ENCODE results near the gene HDAC10. TPM values are rescaled to one million over a fixed set of nuclear protein-coding genes. Genes with fewer than 3 reads are reported as not detected.

The HDAC10 gene
- total RNA-seq (2014; rRNA removed; shearing (Covaris generic)) = 11.2 and 21.4 TPM in 2 replicates

- Histone ChIP-seq H3K4me1 (peaks cover 7% of the 10 kb centered on the region; the same call in 1 of the 2 replicates), H3K36me3 (peaks cover 10% of the 10 kb centered on the region), H3K4me3 (peak within 1 kb of the TSS; percentile 66), H3K27me3 (no peaks in the 10 kb centered on the region), H3K9me3 (replicated peaks) (no peaks in the 10 kb centered on the region), H3K27ac (peak within 1 kb of the TSS; percentile 32; the same call in 1 of the 2 replicates)
- DNase-seq = peak; percentile 90 to 91
Measured at GRCh38 chr22:50250555-50251476, at the start of gene HDAC10. Gene HDAC10 (minus strand): TSS chr22:50251265. CDS start chr22:50251032, 233 bp downstream.

- H3K36me3 ChIP-seq = peaks cover 34% of the 10 kb centered on the region
- no peak overlapping the region for H3K27ac ChIP-seq
- DNase-seq = no peak
- H3K4me1 ChIP-seq = peaks cover 34% of the 10 kb centered on the region
- H3K4me3 ChIP-seq = no peak overlapping the region
- no peaks in the 10 kb centered on the region for H3K27me3 ChIP-seq
- no peaks in the 10 kb centered on the region for H3K9me3 ChIP-seq (replicated peaks)
Measured at GRCh38 chr22:50300620-50301257, 49.7 kb upstream of the HDAC10 start.

- H3K4me3 ChIP-seq = no peak overlapping the region
- peaks cover 32% of the 10 kb centered on the region for H3K36me3 ChIP-seq
- H3K4me1 ChIP-seq = peaks cover 28% of the 10 kb centered on the region
- no peaks in the 10 kb centered on the region for H3K27me3 ChIP-seq
- H3K27ac ChIP-seq = no peak overlapping the region
- no peaks in the 10 kb centered on the region for H3K9me3 ChIP-seq (replicated peaks)
- no peak for DNase-seq
Measured at GRCh38 chr22:50299785-50300619, 48.9 kb upstream of the HDAC10 start.

- no peak for DNase-seq
- H3K27ac ChIP-seq = no peak overlapping the region
- H3K9me3 ChIP-seq (replicated peaks) = no peaks in the 10 kb centered on the region
- H3K27me3 ChIP-seq = no peaks in the 10 kb centered on the region
- H3K36me3 ChIP-seq = peaks cover 26% of the 10 kb centered on the region
- peaks cover 27% of the 10 kb centered on the region for H3K4me1 ChIP-seq
- H3K4me3 ChIP-seq = no peak overlapping the region
Measured at GRCh38 chr22:50298937-50299784, 48.1 kb upstream of the HDAC10 start.

- no peak for DNase-seq
- no peak overlapping the region for H3K4me3 ChIP-seq
- H3K36me3 ChIP-seq = peaks cover 23% of the 10 kb centered on the region
- H3K27ac ChIP-seq = no peak overlapping the region
- H3K4me1 ChIP-seq = peaks cover 25% of the 10 kb centered on the region
- H3K9me3 ChIP-seq (replicated peaks) = no peaks in the 10 kb centered on the region
- no peaks in the 10 kb centered on the region for H3K27me3 ChIP-seq
Measured at GRCh38 chr22:50298266-50298637, 47.2 kb upstream of the HDAC10 start.

GRCh38 chr22:50297510-50298265, 46.6 kb upstream of the HDAC10 start:
- Histone ChIP-seq H3K36me3 (peaks cover 23% of the 10 kb centered on the region), H3K27ac (no peak overlapping the region), H3K9me3 (replicated peaks) (no peaks in the 10 kb centered on the region), H3K4me1 (peaks cover 25% of the 10 kb centered on the region), H3K4me3 (no peak overlapping the region), H3K27me3 (no peaks in the 10 kb centered on the region)
- no peak for DNase-seq

GRCh38 chr22:50296658-50297490, 45.8 kb upstream of the HDAC10 start:
- peaks cover 22% of the 10 kb centered on the region for H3K36me3 ChIP-seq
- H3K27ac ChIP-seq = no peak overlapping the region
- no peaks in the 10 kb centered on the region for H3K9me3 ChIP-seq (replicated peaks)
- H3K4me1 ChIP-seq = peaks cover 23% of the 10 kb centered on the region
- H3K4me3 ChIP-seq = no peak overlapping the region
- no peak for DNase-seq
- H3K27me3 ChIP-seq = no peaks in the 10 kb centered on the region

GRCh38 chr22:50294319-50294656, 43.2 kb upstream of the HDAC10 start:
- Histone ChIP-seq H3K4me3 (no peak overlapping the region), H3K27me3 (no peaks in the 10 kb centered on the region), H3K27ac (peak overlapping the region; percentile 50; the same call in 1 of the 2 replicates), H3K4me1 (peaks cover 23% of the 10 kb centered on the region), H3K36me3 (peaks cover 33% of the 10 kb centered on the region), H3K9me3 (replicated peaks) (no peaks in the 10 kb centered on the region)
- DNase-seq = no peak

GRCh38 chr22:50293441-50294318, 42.6 kb upstream of the HDAC10 start:
- peak; percentile 68 to 80 for DNase-seq
- H3K4me1 ChIP-seq = peaks cover 23% of the 10 kb centered on the region
- peak overlapping the region; percentile 33 for H3K4me3 ChIP-seq
- H3K27me3 ChIP-seq = no peaks in the 10 kb centered on the region
- H3K36me3 ChIP-seq = peaks cover 39% of the 10 kb centered on the region
- H3K27ac ChIP-seq = peak overlapping the region; percentile 50
- no peaks in the 10 kb centered on the region for H3K9me3 ChIP-seq (replicated peaks)

GRCh38 chr22:50292643-50293440, 41.8 kb upstream of the HDAC10 start:
- H3K4me1 ChIP-seq = peaks cover 23% of the 10 kb centered on the region
- DNase-seq = no peak
- H3K27ac ChIP-seq = peak overlapping the region; percentile 50
- H3K4me3 ChIP-seq = peak overlapping the region; percentile 33
- peaks cover 47% of the 10 kb centered on the region for H3K36me3 ChIP-seq
- H3K27me3 ChIP-seq = no peaks in the 10 kb centered on the region
- H3K9me3 ChIP-seq (replicated peaks) = no peaks in the 10 kb centered on the region

GRCh38 chr22:50289942-50290630, 39.0 kb upstream of the HDAC10 start:
- no peak overlapping the region for H3K27ac ChIP-seq
- H3K4me3 ChIP-seq = no peak overlapping the region
- H3K4me1 ChIP-seq = peaks cover 23% of the 10 kb centered on the region
- H3K9me3 ChIP-seq (replicated peaks) = no peaks in the 10 kb centered on the region
- H3K36me3 ChIP-seq = peaks cover 67% of the 10 kb centered on the region
- H3K27me3 ChIP-seq = no peaks in the 10 kb centered on the region
- DNase-seq = no peak

All from SJCRH30 (cell line).